Measurements from ENCODE around the gene AKIP1. TPM values are rescaled to one million over a fixed set of nuclear protein-coding genes. Genes with fewer than 3 reads are reported as not detected.

AKIP1 gene
- total RNA-seq, 1 donor from 2014 or later: 27.1 TPM

GRCh38 chr11:8910649-8911026, 351 bp upstream of the AKIP1 start:
- H3K4me1 ChIP-seq: peaks cover 32% of the 10 kb centered on the region
- H3K36me3 ChIP-seq: peaks cover 9% of the 10 kb centered on the region
- TF ChIP-seq CTCF (IDR thresholded peaks at IDR 0.05): no peak
- no peaks in the 10 kb centered on the region for H3K9me3 ChIP-seq
- ATAC-seq (peak; percentile 12), DNase-seq (no peak)
- H3K27ac ChIP-seq: no peak overlapping the region
- peak overlapping the region; percentile 97 for H3K4me3 ChIP-seq
- intact Hi-C loops (cut with DNase I): no loop called here
- no peaks in the 10 kb centered on the region for H3K27me3 ChIP-seq

GRCh38 chr11:8913961-8914660, 3.1 kb downstream of the AKIP1 start:
- H3K36me3 ChIP-seq: peaks cover 34% of the 10 kb centered on the region
- peak overlapping the region; percentile 17 for H3K4me3 ChIP-seq
- H3K27me3 ChIP-seq: no peaks in the 10 kb centered on the region
- no peak for ATAC-seq
- peak; percentile 70 for TF ChIP-seq CTCF (IDR thresholded peaks at IDR 0.05)
- DNase-seq: no peak
- intact Hi-C loops (cut with DNase I): no loop called here
- H3K4me1 ChIP-seq: peaks cover 47% of the 10 kb centered on the region
- H3K9me3 ChIP-seq: no peaks in the 10 kb centered on the region
- H3K27ac ChIP-seq: peak overlapping the region; percentile 59

- Histone ChIP-seq H3K27ac (peak overlapping the region; percentile 59), H3K9me3 (no peaks in the 10 kb centered on the region), H3K4me3 (peak overlapping the region; percentile 17), H3K36me3 (peaks cover 39% of the 10 kb centered on the region), H3K4me1 (peaks cover 46% of the 10 kb centered on the region), H3K27me3 (no peaks in the 10 kb centered on the region)
- ATAC-seq: no peak
- no peak for TF ChIP-seq CTCF (IDR thresholded peaks at IDR 0.05)
- intact Hi-C loops (cut with DNase I): no loop called here
- no peak for DNase-seq
These were observed 3.7 kb downstream of the AKIP1 start for GRCh38 chr11:8914661-8915018.

GRCh38 chr11:8917157-8917825, 6.3 kb downstream of the AKIP1 start:
- DNase-seq (peak; percentile 73), ATAC-seq (peak; percentile 90)
- Histone ChIP-seq H3K27ac (peak overlapping the region; percentile 77), H3K27me3 (no peaks in the 10 kb centered on the region), H3K4me1 (peaks cover 38% of the 10 kb centered on the region), H3K36me3 (peaks cover 66% of the 10 kb centered on the region), H3K4me3 (peak overlapping the region; percentile 9), H3K9me3 (no peaks in the 10 kb centered on the region)
- intact Hi-C loops (cut with DNase I): no loop called here
- TF ChIP-seq CTCF (IDR thresholded peaks at IDR 0.05): no peak

GRCh38 chr11:8922691-8923090, 11.7 kb downstream of the AKIP1 start:
- intact Hi-C loops (cut with DNase I): no loop called here
- ATAC-seq: no peak
- H3K9me3 ChIP-seq: no peaks in the 10 kb centered on the region
- peaks cover 56% of the 10 kb centered on the region for H3K36me3 ChIP-seq
- peaks cover 4% of the 10 kb centered on the region for H3K4me1 ChIP-seq
- no peak for DNase-seq
- H3K4me3 ChIP-seq: no peak overlapping the region
- TF ChIP-seq CTCF (IDR thresholded peaks at IDR 0.05): no peak
- H3K27me3 ChIP-seq: no peaks in the 10 kb centered on the region
- no peak overlapping the region for H3K27ac ChIP-seq

All from upper lobe of right lung (tissue), 1 donor.